ENCODE results near the gene FBXO22. TPM values are rescaled to one million over a fixed set of nuclear protein-coding genes. Genes with fewer than 3 reads are reported as not detected.
"Not testable (repeated sequence)": the region's sequence is repeated elsewhere in the genome, so short reads cannot be mapped to it uniquely, and the experiment has no call there.

FBXO22 gene
- total RNA-seq, 4 donors from 2014 or later, result 8.3 to 21.4 (median 19.4) TPM

- no peaks in the 10 kb centered on the region for H3K27me3 ChIP-seq
- H3K27ac ChIP-seq, result no peak overlapping the region
- peak overlapping the region in 2 of 4 donors; percentile 18 to 77 for H3K4me3 ChIP-seq
- peaks cover 0 to 20% (median 0%) of the 10 kb centered on the region in 3 donors for H3K36me3 ChIP-seq
- DNase-seq, result no peak
- H3K4me1 ChIP-seq, result peaks cover 0 to 15% (median 0%) of the 10 kb centered on the region in 4 donors
- no peaks in the 10 kb centered on the region for H3K9me3 ChIP-seq
- TF ChIP-seq POLR2A (IDR thresholded peaks at IDR 0.05), result no peak
- TF ChIP-seq, protein P1, sequence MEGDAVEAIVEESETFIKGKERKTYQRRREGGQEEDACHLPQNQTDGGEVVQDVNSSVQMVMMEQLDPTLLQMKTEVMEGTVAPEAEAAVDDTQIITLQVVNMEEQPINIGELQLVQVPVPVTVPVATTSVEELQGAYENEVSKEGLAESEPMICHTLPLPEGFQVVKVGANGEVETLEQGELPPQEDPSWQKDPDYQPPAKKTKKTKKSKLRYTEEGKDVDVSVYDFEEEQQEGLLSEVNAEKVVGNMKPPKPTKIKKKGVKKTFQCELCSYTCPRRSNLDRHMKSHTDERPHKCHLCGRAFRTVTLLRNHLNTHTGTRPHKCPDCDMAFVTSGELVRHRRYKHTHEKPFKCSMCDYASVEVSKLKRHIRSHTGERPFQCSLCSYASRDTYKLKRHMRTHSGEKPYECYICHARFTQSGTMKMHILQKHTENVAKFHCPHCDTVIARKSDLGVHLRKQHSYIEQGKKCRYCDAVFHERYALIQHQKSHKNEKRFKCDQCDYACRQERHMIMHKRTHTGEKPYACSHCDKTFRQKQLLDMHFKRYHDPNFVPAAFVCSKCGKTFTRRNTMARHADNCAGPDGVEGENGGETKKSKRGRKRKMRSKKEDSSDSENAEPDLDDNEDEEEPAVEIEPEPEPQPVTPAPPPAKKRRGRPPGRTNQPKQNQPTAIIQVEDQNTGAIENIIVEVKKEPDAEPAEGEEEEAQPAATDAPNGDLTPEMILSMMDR (IDR thresholded peaks at IDR 0.05), result no peak
Observed at GRCh38 chr15:75905231-75905630, 1.6 kb downstream of the FBXO22 start.

GRCh38 chr15:75910355-75910754 is 6.7 kb downstream of the FBXO22 start:
- H3K27me3 ChIP-seq, H3K9me3 ChIP-seq, DNase-seq, H3K27ac ChIP-seq, H3K4me1 ChIP-seq, H3K4me3 ChIP-seq: not testable (repeated sequence)
- H3K36me3 ChIP-seq, result peaks cover 0 to 43% (median 0%) of the 10 kb centered on the region in 3 donors

- H3K27ac ChIP-seq, result no peak overlapping the region
- no peak for DNase-seq
- TF ChIP-seq, protein P1 (IDR thresholded peaks at IDR 0.05), result no peak
- no peak for TF ChIP-seq POLR2A (IDR thresholded peaks at IDR 0.05)
Observed at GRCh38 chr15:75916978-75917377, 13.3 kb downstream of the FBXO22 start.

DNA sequence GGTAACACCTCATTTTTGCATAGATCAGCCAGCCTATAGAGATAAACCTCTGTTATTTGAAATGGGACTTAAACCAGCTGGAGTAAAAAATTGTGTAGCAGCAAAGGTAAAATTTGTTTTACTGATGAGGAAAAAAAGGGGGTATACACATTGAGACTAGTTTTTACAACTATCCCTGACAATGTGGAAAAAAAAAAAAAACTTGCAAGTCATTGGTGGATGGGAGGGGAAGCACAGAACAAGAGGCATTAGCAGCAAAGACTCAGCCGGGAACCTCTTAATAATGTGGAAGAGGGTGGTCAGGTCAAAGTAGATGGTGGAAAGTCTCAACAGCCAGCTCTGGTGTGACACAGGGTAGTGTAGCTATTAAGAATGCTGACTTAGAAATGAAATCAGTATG is 14.5 kb downstream of the FBXO22 start:
- peaks cover 0 to 15% (median 0%) of the 10 kb centered on the region in 4 donors for H3K4me1 ChIP-seq
- peaks cover 0 to 35% (median 0%) of the 10 kb centered on the region in 3 donors for H3K36me3 ChIP-seq
- no peak overlapping the region for H3K4me3 ChIP-seq
- no peaks in the 10 kb centered on the region for H3K9me3 ChIP-seq
- no peaks in the 10 kb centered on the region for H3K27me3 ChIP-seq
- TF ChIP-seq POLR2A (IDR thresholded peaks at IDR 0.05), result no peak
- TF ChIP-seq, protein P1 (IDR thresholded peaks at IDR 0.05), result no peak
- no peak overlapping the region for H3K27ac ChIP-seq
- no peak for DNase-seq

More at GRCh38 chr15:75916978-75917377, 13.3 kb downstream of the FBXO22 start:
- H3K27me3 ChIP-seq, result no peaks in the 10 kb centered on the region
- no peaks in the 10 kb centered on the region for H3K9me3 ChIP-seq
- peaks cover 0 to 3% (median 0%) of the 10 kb centered on the region in 4 donors for H3K4me1 ChIP-seq
- H3K36me3 ChIP-seq, result peaks cover 0 to 36% (median 0%) of the 10 kb centered on the region in 3 donors
- no peak overlapping the region for H3K4me3 ChIP-seq

- Histone ChIP-seq H3K9me3 (no peaks in the 10 kb centered on the region), H3K36me3 (peaks cover 0 to 17% (median 0%) of the 10 kb centered on the region in 3 donors), H3K4me1 (peaks cover 0 to 15% (median 0%) of the 10 kb centered on the region in 4 donors), H3K4me3 (no peak overlapping the region), H3K27me3 (no peaks in the 10 kb centered on the region), H3K27ac (no peak overlapping the region)
- no peak for DNase-seq
- TF ChIP-seq, protein P1 (IDR thresholded peaks at IDR 0.05), result no peak
- no peak for TF ChIP-seq POLR2A (IDR thresholded peaks at IDR 0.05)
Observed at GRCh38 chr15:75920079-75920478, 16.4 kb downstream of the FBXO22 start.

GRCh38 chr15:75921732-75922703 is 18.3 kb downstream of the FBXO22 start:
- H3K4me1 ChIP-seq, result peaks cover 0 to 15% (median 0%) of the 10 kb centered on the region in 4 donors
- peaks cover 0 to 10% (median 0%) of the 10 kb centered on the region in 3 donors for H3K36me3 ChIP-seq
- no peak for TF ChIP-seq POLR2A (IDR thresholded peaks at IDR 0.05)
- TF ChIP-seq, protein P1 (IDR thresholded peaks at IDR 0.05), result peak in 3 of 6 experiments; percentile 57 to 67 (median 59)
- no peaks in the 10 kb centered on the region for H3K27me3 ChIP-seq
- H3K9me3 ChIP-seq, result no peaks in the 10 kb centered on the region
- peak in 2 of 3 donors; percentile 59 to 72 for DNase-seq
- H3K4me3 ChIP-seq, result peak overlapping the region in 1 of 4 donors; percentile 8
- H3K27ac ChIP-seq, result peak overlapping the region in 2 of 4 donors; percentile 40 to 73

All from Peyer's patch (tissue), 4 donors.